OCI-LY1 (cell line): ENCODE measurements around the gene SLC26A5.

Source experiments
- H2AFZ ChIP-seq: fragments of 200-600 bp; sonication (generic), shearing (Covaris generic); 2 replicates; pipeline ENCODE4 v1.6.0; 2014; ENCODE audit warnings: antibody characterized with exemption, mild to moderate bottlenecking, low read length
- H3F3A ChIP-seq: fragments of 200-600 bp; sonication (generic), shearing (Covaris generic); 2 replicates; pipeline ENCODE4 v1.6.0; 2014; ENCODE audit warnings: mild to moderate bottlenecking, antibody characterized with exemption, low read length, moderate library complexity; ENCODE audit not compliant: insufficient read depth
- H3K27ac ChIP-seq: fragments of 200-600 bp; sonication (generic); 2 replicates; pipeline ENCODE4 v1.5.1; 2014; ENCODE audit warnings: low read length, mixed run types, mild to moderate bottlenecking, low read depth; ENCODE audit not compliant: poor library complexity, severe bottlenecking
- H3K27me3 ChIP-seq: fragments of 200-600 bp; sonication (generic); 2 replicates; pipeline ENCODE4 v1.6.0; 2014; ENCODE audit warnings: antibody characterized with exemption, mild to moderate bottlenecking, low read length, moderate library complexity; ENCODE audit not compliant: insufficient read depth
- H3K36me3 ChIP-seq: fragments of 200-600 bp; sonication (generic); 2 replicates; pipeline ENCODE4 v1.6.1; 2014; ENCODE audit warnings: mild to moderate bottlenecking, antibody characterized with exemption, low read length, moderate library complexity, mixed read lengths; ENCODE audit not compliant: insufficient read depth
- H3K4me1 ChIP-seq: fragments of 200-600 bp; sonication (generic); 2 replicates; pipeline ENCODE4 v1.5.1; 2014; ENCODE audit warnings: mild to moderate bottlenecking, low read length, moderate library complexity; ENCODE audit not compliant: insufficient read depth, severe bottlenecking
- H3K4me2 ChIP-seq: fragments of 200-600 bp; sonication (generic), shearing (Covaris generic); 2 replicates; pipeline ENCODE4 v1.6.1; 2014; ENCODE audit warnings: low read length
- H3K4me3 ChIP-seq: fragments of 200-600 bp; sonication (generic); 2 replicates; pipeline ENCODE4 v1.5.1; 2014; ENCODE audit warnings: low read length, low read depth, mild to moderate bottlenecking, mixed read lengths; ENCODE audit not compliant: poor library complexity, severe bottlenecking
- H3K79me2 ChIP-seq: fragments of 200-600 bp; shearing (Covaris generic); 2 replicates; pipeline ENCODE4 v1.6.1; 2016; ENCODE audit warnings: mixed run types, low read length, mixed read lengths; ENCODE audit not compliant: insufficient read depth
- H3K9ac ChIP-seq: fragments of 200-600 bp; sonication (generic), shearing (Covaris generic); 2 replicates; pipeline ENCODE4 v1.6.1; 2014; ENCODE audit warnings: mild to moderate bottlenecking, low read length, mixed read lengths
- H3K9me2 ChIP-seq: fragments of 200-600 bp; sonication (generic), shearing (Covaris generic); 2 replicates; pipeline ENCODE4 v1.6.1; 2014; ENCODE audit warnings: low read depth, mild to moderate bottlenecking, low read length, mixed read lengths
- H3K9me3 ChIP-seq: fragments of 200-600 bp; shearing (Covaris generic); 2 replicates; pipeline ENCODE4 v1.6.1; 2014; ENCODE audit warnings: low read length, mixed read lengths
- H4K20me1 ChIP-seq: fragments of 200-600 bp; sonication (generic), shearing (Covaris generic); 2 replicates; pipeline ENCODE4 v1.6.0; 2016; ENCODE audit warnings: mild to moderate bottlenecking, low read length; ENCODE audit not compliant: insufficient read depth
- EZH2 ChIP-seq: fragments of 200-600 bp; sonication (generic), shearing (Covaris generic); IDR thresholded peaks from 2 replicates; pipeline ENCODE4 v1.8.0; 2017; ENCODE audit warnings: borderline replicate concordance, mixed run types, mild to moderate bottlenecking, antibody characterized with exemption, low read length, moderate library complexity, mixed read lengths
- TF ChIP-seq, protein P1 (sequence below): fragments of 200-600 bp; sonication (generic), shearing (Covaris generic); IDR thresholded peaks from 2 replicates; pipeline ENCODE4 v1.5.1; 2017; ENCODE audit warnings: mild to moderate bottlenecking, antibody characterized with exemption, low read length, moderate library complexity, mixed read lengths

Gene SLC26A5

GRCh38 chr7:103336761-103337160 is 109.2 kb downstream of the SLC26A5 start:
- Histone ChIP-seq H3K36me3 (peaks cover 90% of the 10 kb centered on the region), H3F3A (no peaks in the 10 kb centered on the region), H2AFZ (no peak overlapping the region), H3K9me2 (no peaks in the 10 kb centered on the region), H3K4me2 (no peak overlapping the region), H3K79me2 (peaks cover 27% of the 10 kb centered on the region), H3K27me3 (no peaks in the 10 kb centered on the region), H3K9ac (no peak overlapping the region), H3K4me3 (no peak overlapping the region), H3K9me3 (no peaks in the 10 kb centered on the region), H3K27ac (no peak overlapping the region), H4K20me1 (no peaks in the 10 kb centered on the region), H3K4me1 (no peaks in the 10 kb centered on the region)
- TF ChIP-seq EZH2, result no peak
- TF ChIP-seq, protein P1, sequence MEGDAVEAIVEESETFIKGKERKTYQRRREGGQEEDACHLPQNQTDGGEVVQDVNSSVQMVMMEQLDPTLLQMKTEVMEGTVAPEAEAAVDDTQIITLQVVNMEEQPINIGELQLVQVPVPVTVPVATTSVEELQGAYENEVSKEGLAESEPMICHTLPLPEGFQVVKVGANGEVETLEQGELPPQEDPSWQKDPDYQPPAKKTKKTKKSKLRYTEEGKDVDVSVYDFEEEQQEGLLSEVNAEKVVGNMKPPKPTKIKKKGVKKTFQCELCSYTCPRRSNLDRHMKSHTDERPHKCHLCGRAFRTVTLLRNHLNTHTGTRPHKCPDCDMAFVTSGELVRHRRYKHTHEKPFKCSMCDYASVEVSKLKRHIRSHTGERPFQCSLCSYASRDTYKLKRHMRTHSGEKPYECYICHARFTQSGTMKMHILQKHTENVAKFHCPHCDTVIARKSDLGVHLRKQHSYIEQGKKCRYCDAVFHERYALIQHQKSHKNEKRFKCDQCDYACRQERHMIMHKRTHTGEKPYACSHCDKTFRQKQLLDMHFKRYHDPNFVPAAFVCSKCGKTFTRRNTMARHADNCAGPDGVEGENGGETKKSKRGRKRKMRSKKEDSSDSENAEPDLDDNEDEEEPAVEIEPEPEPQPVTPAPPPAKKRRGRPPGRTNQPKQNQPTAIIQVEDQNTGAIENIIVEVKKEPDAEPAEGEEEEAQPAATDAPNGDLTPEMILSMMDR, result no peak

- peaks cover 83% of the 10 kb centered on the region for H3K36me3 ChIP-seq
- TF ChIP-seq, protein P1, result no peak
- TF ChIP-seq EZH2, result no peak
Observed at GRCh38 chr7:103325744-103326143, 120.3 kb downstream of the SLC26A5 start.

More at GRCh38 chr7:103325744-103326143, 120.3 kb downstream of the SLC26A5 start:
- Histone ChIP-seq H3K9me2 (no peaks in the 10 kb centered on the region), H3K27ac (no peak overlapping the region), H3K79me2 (peaks cover 13% of the 10 kb centered on the region), H3K4me1 (no peaks in the 10 kb centered on the region), H3K9me3 (no peaks in the 10 kb centered on the region), H3K27me3 (no peaks in the 10 kb centered on the region), H2AFZ (no peak overlapping the region), H3F3A (0 out of 2 replicates have a peak, but pooled peaks cover 4% of the 10 kb centered on the region), H3K4me3 (no peak overlapping the region), H3K4me2 (no peak overlapping the region), H3K9ac (no peak overlapping the region), H4K20me1 (no peaks in the 10 kb centered on the region; the same call in 1 of the 2 replicates)
